Measurements from ENCODE around the gene PRR5L.
A peak's percentile ranks its signal among the peaks of the same experiment; 100 is the strongest.

PRR5L gene

DNA sequence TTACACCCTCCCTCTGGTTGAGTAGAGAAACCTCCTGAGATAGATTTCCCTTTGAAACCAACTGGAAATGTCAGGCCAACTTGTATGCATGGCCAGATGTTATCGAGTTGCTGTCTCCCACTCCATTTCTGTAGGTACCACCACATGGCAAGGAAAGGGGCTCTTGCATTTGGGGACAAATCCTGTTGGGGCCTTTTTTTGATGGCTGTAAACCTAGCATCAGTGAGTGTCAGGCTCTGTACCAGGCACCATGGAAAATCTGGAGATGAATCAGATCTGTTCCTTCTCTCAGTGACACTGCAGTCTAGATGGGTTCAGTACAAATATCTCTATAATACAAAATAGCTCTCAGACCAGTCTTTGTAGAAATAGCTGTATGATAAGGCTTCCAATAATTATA, 155.6 kb downstream of the PRR5L start:
- Histone ChIP-seq H2AFZ (ENCODE audit: low read depth) (no peak overlapping the region; the same call in 1 of the 2 replicates), H3K4me2 (peak overlapping the region; percentile 96), H3K4me1 (ENCODE audit: low read depth, poor library complexity, severe bottlenecking) (peaks cover 69% of the 10 kb centered on the region), H3K9ac (no peak overlapping the region), H3K79me2 (ENCODE audit: insufficient read depth, low read depth) (no peaks in the 10 kb centered on the region), H3K36me3 (ENCODE audit: insufficient read depth) (no peaks in the 10 kb centered on the region), H3K4me3 (IDR thresholded peaks at IDR 0.05; ENCODE audit: insufficient read depth, low read depth, low read length) (no peak overlapping the region), H3K27me3 (ENCODE audit: insufficient read depth, low read depth) (no peaks in the 10 kb centered on the region), H4K20me1 (ENCODE audit: insufficient read depth) (no peaks in the 10 kb centered on the region), H3K27ac (peak overlapping the region; percentile 57; the same call in 1 of the 2 replicates)
- no peak for TF ChIP-seq CTCF (conservative IDR thresholded peaks at IDR 0.05; ENCODE audit: low read depth, low read length)

DNA sequence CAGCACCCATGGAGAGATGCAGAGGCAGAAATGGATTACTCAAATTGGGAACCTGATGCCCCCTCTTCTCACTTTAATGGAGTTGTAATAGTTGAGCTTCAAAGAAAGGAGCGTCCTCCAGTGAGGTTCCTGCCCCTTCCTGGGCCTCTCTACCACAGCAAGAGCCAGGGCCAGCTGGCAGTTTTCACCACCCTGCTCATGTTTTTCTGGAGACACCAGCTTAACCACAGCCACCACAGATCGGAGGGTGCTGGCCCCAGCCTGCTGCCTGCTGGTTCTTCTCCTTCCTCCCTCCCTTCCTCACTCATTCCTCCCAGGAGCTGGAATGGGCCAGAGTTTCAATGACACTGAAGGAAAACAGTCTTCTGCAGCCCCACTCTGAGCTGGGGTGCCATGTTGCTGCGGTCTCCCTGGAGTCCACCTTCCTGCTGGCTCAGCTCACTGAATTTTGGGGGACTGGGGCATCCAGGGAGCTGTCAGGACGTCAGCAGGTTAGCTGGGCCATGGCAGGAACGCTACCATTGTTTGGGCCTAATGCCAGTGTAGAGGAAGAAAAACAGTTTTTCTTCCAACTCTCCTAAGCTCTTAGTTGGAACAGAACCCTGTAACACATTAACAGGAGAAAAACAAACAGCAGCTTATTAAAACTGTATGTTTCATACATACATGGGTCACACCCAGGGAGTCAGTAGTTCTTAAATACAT, 156.3 kb downstream of the PRR5L start:
- H3K27me3 ChIP-seq (ENCODE audit: insufficient read depth, low read depth): no peaks in the 10 kb centered on the region
- peaks cover 69% of the 10 kb centered on the region for H3K4me1 ChIP-seq (ENCODE audit: low read depth, poor library complexity, severe bottlenecking)
- peak overlapping the region; percentile 96 for H3K4me2 ChIP-seq
- peak overlapping the region; percentile 24; the same call in 1 of the 2 replicates for H2AFZ ChIP-seq (ENCODE audit: low read depth)
- no peak overlapping the region for H3K4me3 ChIP-seq (IDR thresholded peaks at IDR 0.05; ENCODE audit: insufficient read depth, low read depth, low read length)
- no peaks in the 10 kb centered on the region for H3K36me3 ChIP-seq (ENCODE audit: insufficient read depth)
- no peaks in the 10 kb centered on the region for H4K20me1 ChIP-seq (ENCODE audit: insufficient read depth)
- H3K9ac ChIP-seq: peak overlapping the region; percentile 21; the same call in 1 of the 2 replicates
- TF ChIP-seq CTCF (conservative IDR thresholded peaks at IDR 0.05; ENCODE audit: low read depth, low read length): no peak
- H3K27ac ChIP-seq: peak overlapping the region; percentile 57
- H3K79me2 ChIP-seq (ENCODE audit: insufficient read depth, low read depth): no peaks in the 10 kb centered on the region

GRCh38 chr11:36452961-36453360, 156.9 kb downstream of the PRR5L start:
- no peak for TF ChIP-seq CTCF (conservative IDR thresholded peaks at IDR 0.05; ENCODE audit: low read depth, low read length)
- H2AFZ ChIP-seq (ENCODE audit: low read depth): peak overlapping the region; percentile 24; the same call in 1 of the 2 replicates
- H3K36me3 ChIP-seq (ENCODE audit: insufficient read depth): no peaks in the 10 kb centered on the region
- H3K9ac ChIP-seq: peak overlapping the region; percentile 21; the same call in 1 of the 2 replicates
- H3K4me3 ChIP-seq (IDR thresholded peaks at IDR 0.05; ENCODE audit: insufficient read depth, low read depth, low read length): no peak overlapping the region
- H3K4me1 ChIP-seq (ENCODE audit: low read depth, poor library complexity, severe bottlenecking): peaks cover 69% of the 10 kb centered on the region
- H3K79me2 ChIP-seq (ENCODE audit: insufficient read depth, low read depth): no peaks in the 10 kb centered on the region
- peak overlapping the region; percentile 96 for H3K4me2 ChIP-seq
- peak overlapping the region; percentile 57 for H3K27ac ChIP-seq
- no peaks in the 10 kb centered on the region for H4K20me1 ChIP-seq (ENCODE audit: insufficient read depth)
- H3K27me3 ChIP-seq (ENCODE audit: insufficient read depth, low read depth): no peaks in the 10 kb centered on the region

- Histone ChIP-seq H3K27ac (no peak overlapping the region), H2AFZ (ENCODE audit: low read depth) (peak overlapping the region; percentile 6; the same call in 1 of the 2 replicates), H3K9ac (no peak overlapping the region), H3K4me1 (ENCODE audit: low read depth, poor library complexity, severe bottlenecking) (peaks cover 69% of the 10 kb centered on the region), H4K20me1 (ENCODE audit: insufficient read depth) (no peaks in the 10 kb centered on the region), H3K4me3 (IDR thresholded peaks at IDR 0.05; ENCODE audit: insufficient read depth, low read depth, low read length) (no peak overlapping the region), H3K36me3 (ENCODE audit: insufficient read depth) (no peaks in the 10 kb centered on the region), H3K27me3 (ENCODE audit: insufficient read depth, low read depth) (no peaks in the 10 kb centered on the region), H3K79me2 (ENCODE audit: insufficient read depth, low read depth) (no peaks in the 10 kb centered on the region), H3K4me2 (peak overlapping the region; percentile 96)
- no peak for TF ChIP-seq CTCF (conservative IDR thresholded peaks at IDR 0.05; ENCODE audit: low read depth, low read length)
These were observed 157.6 kb downstream of the PRR5L start for GRCh38 chr11:36453678-36454077.

Data from KMS-11 (cell line).